GM18508 (cell line): ENCODE results near the gene ZNRF4.

Source experiments
- ATAC-seq: cut with Tn5 transposase; IDR thresholded peaks from one replicate; pipeline ENCODE4 v1.9.1; 2021; ENCODE audit warnings: moderate number of reproducible peaks; ENCODE audit not compliant: insufficient read depth, unreplicated experiment

The ZNRF4 gene

GRCh38 chr19:5440299-5440698 is 14.9 kb upstream of the ZNRF4 start:
- no peak for ATAC-seq

- no peak for ATAC-seq
These were observed 11.5 kb upstream of the ZNRF4 start for GRCh38 chr19:5443723-5444122.

GRCh38 chr19:5444431-5444830 is 10.8 kb upstream of the ZNRF4 start:
- no peak for ATAC-seq

DNA sequence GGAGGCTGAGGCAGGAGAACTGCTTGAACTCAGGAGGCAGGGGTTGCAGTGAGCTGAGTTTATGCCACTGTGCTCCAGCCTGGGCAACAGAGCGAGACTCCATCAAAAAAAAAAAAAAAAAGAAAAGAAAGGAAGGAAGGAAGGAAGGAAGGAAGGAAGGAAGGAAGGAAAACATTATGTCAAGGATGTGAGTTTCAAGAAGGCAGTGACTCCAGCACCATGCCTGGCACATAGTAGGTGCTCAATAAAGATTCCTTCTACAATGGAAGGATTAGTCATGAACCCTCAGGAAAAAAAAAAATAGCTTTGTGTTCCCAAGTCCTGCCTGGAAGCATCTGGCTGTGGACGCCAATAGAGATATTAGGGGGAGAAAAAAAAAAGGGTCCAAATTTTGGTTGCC is 10.1 kb upstream of the ZNRF4 start:
- no peak for ATAC-seq

GRCh38 chr19:5445561-5446055 is 9.6 kb upstream of the ZNRF4 start:
- no peak for ATAC-seq

DNA sequence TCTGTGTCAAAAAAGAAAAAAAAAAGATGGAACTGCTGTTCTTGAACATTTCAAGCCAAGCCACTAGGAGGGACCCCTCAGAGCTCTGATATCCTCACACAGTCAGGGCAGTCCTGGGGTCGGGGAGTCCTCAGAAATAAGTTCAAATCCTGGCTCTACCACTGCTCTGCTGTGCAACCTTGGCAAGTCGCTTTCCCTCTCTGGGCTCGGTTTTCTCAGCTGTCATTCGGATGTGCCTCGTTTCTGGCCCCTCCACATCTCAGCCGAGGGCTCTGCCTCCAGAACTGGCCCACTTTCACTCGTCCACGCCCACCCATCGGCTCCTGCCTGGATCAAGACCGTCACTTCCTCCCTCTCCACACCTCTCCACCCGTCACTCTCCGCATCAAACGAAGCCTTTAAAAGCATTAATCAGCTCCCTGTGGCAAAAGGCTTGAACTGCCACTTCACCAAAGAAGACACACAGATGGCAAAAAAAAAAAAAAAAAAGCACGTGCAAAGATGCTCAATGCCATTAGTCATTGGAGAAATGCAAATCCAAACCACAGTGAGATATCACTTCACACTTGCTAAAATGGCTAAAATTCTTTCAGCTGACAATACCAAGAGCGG is 7.4 kb upstream of the ZNRF4 start:
- ATAC-seq, result no peak

- ATAC-seq, result no peak
These were observed 6.8 kb upstream of the ZNRF4 start for GRCh38 chr19:5448374-5448773.

DNA sequence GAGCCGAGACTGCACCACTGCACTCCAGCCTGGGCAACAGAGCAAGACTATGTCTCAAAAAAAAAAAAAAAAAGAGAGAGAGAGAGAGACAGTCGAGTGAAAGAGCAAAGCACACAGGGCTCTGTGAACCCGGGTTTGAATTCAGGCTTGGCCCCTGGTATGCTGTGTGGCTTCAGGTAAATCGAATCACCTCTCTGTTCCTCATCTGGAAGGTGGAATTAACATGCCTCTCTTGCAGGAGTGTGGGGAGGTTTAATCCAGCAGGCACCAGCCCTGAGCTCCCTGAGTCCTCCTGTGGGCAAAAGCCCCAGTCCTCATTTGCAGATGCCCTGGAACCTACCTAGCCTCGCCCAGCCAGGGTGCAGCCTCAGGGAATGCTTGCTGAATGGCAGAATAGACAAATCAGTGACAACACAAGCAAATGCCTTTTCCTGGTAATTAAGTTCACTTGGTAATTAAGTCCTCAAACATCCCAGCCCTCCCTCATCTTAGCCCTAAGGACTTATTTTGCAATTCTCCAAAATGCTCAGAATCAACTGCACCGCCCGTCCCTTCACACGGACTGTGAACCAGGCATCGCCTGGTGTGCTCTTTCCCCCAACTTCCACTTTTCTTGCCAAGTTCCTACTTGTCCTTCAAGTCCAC is 4.6 kb upstream of the ZNRF4 start:
- ATAC-seq, result no peak

DNA sequence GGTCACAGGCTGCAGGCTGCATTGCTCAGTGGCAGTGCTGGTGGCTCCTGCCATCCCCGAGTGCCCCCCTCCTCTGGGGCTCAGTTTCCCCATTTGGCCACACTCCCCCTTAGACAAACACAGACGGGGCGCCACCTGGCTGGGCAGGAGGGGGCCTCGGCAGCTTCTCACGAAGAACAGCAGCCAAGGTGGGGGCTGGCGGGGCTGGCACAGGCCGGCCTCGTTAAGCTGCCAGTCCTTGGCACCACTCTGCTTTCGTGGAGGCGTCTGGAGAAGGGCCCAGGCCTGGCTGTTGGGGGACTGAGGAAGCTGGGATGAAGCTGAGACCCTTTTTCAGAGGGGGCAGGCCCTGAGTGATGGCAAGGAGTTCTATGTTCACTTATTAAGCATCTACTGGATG is 3.7 kb upstream of the ZNRF4 start:
- no peak for ATAC-seq

DNA sequence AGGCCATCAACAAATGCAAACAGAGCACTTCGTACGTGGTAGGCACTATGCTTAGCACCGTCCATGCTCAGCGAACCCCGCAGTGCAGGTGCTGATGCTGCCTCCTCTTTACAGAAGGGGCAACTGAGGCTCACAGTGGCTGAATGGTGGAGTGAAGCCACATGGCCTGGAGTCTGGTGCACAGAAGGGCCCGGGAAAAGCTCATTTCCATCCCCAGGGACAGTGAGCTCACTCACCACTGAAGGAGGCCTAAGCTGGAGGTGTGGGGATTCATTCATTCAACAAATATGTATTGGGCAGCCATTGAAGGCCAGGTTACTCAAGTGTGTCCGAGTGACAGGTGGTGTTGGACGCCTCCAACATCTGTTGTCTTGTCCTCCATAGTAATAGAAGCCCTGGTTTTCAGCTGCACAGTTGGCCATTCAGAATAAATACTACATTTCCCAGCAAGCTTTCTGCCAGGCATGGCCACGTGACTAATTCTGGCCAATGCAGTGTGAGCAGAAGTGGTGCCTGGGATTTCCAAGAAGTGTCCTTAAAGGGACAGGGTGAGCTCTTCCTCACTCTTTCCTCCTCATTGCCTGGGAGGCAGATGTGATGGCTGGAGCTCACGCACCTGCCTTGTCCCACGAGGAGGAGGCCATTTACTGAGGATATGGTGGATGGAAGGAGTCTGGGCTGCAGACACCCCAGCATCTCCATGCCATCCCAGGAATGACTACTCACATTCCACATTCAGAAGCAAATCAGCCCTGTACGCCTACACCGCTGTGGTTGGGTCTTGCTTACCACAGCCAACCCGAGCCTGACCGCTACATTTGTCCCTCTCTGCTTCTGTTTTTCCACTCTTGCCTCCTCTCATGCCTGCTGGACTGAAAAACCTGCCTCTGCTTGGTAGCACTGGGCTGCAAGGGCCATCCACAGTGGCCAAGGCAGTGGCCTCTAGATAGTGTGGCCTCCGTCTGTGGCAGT is 2.3 kb upstream of the ZNRF4 start:
- ATAC-seq, result no peak

- no peak for ATAC-seq
These were observed 474 bp upstream of the ZNRF4 start for GRCh38 chr19:5454743-5455142.

GRCh38 chr19:5456130-5456840 is 1.1 kb downstream of the ZNRF4 start:
- ATAC-seq, result no peak

GRCh38 chr19:5456841-5457200 is 1.6 kb downstream of the ZNRF4 start:
- ATAC-seq, result no peak

GRCh38 chr19:5457709-5458108 is 2.5 kb downstream of the ZNRF4 start:
- ATAC-seq, result no peak

- ATAC-seq, result no peak
These were observed 3.2 kb downstream of the ZNRF4 start for GRCh38 chr19:5458420-5458819.

- no peak for ATAC-seq
These were observed 4.1 kb downstream of the ZNRF4 start for GRCh38 chr19:5459360-5459759.

- no peak for ATAC-seq
These were observed 5.5 kb downstream of the ZNRF4 start for GRCh38 chr19:5460748-5461147.

- no peak for ATAC-seq
These were observed 8.7 kb downstream of the ZNRF4 start for GRCh38 chr19:5463959-5464358.

- no peak for ATAC-seq
These were observed 10.9 kb downstream of the ZNRF4 start for GRCh38 chr19:5466072-5466471.

DNA sequence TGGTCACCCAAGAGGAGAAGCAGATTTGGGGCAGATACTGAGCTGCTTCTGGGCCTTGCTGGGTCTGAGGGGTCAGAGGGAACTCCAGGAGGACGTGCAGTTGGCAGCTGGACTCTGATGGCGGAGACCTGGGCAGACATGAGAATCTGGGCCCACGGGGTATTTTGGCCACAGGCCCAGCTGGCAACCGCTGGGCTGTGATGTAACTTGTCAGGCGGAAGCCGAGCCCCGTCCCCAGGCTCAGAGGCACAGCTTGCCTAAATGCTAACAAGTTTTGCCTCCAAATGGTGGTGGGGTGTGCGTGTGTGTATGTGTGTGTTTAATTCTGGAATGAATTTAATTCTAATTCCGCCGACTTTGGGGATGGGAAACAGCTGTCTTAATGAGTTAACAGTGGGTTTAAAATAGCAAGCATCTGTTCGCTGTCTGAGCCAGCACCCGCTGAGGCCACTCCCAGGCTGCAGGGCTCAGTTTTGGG is 11.6 kb downstream of the ZNRF4 start:
- no peak for ATAC-seq
